ENCODE measurements around the gene AXIN2. TPM values are rescaled to one million over a fixed set of nuclear protein-coding genes. Genes with fewer than 3 reads are reported as not detected.

Gene AXIN2
- total RNA-seq, 1 donor from 2014 or later: 3.7 TPM

- Mint-ChIP-seq H3K27ac (ENCODE audit: unreplicated experiment) (peak overlapping the region; percentile 67), H3K36me3 (ENCODE audit: low read depth) (peaks cover 16% of the 10 kb centered on the region), H3K9me3 (ENCODE audit: low read depth) (no peaks in the 10 kb centered on the region), H3K27me3 (ENCODE audit: low read depth) (no peaks in the 10 kb centered on the region), H3K4me3 (ENCODE audit: unreplicated experiment) (peak overlapping the region; percentile 34), H3K4me1 (ENCODE audit: low read depth) (peaks cover 27% of the 10 kb centered on the region)
- TF ChIP-seq, protein P1, sequence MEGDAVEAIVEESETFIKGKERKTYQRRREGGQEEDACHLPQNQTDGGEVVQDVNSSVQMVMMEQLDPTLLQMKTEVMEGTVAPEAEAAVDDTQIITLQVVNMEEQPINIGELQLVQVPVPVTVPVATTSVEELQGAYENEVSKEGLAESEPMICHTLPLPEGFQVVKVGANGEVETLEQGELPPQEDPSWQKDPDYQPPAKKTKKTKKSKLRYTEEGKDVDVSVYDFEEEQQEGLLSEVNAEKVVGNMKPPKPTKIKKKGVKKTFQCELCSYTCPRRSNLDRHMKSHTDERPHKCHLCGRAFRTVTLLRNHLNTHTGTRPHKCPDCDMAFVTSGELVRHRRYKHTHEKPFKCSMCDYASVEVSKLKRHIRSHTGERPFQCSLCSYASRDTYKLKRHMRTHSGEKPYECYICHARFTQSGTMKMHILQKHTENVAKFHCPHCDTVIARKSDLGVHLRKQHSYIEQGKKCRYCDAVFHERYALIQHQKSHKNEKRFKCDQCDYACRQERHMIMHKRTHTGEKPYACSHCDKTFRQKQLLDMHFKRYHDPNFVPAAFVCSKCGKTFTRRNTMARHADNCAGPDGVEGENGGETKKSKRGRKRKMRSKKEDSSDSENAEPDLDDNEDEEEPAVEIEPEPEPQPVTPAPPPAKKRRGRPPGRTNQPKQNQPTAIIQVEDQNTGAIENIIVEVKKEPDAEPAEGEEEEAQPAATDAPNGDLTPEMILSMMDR (IDR thresholded peaks at IDR 0.05): peak; percentile 58
- DNase-seq (ENCODE audit: low spot score): no peak
Measured at GRCh38 chr17:65531256-65532100, 30.0 kb downstream of the AXIN2 start.

DNA sequence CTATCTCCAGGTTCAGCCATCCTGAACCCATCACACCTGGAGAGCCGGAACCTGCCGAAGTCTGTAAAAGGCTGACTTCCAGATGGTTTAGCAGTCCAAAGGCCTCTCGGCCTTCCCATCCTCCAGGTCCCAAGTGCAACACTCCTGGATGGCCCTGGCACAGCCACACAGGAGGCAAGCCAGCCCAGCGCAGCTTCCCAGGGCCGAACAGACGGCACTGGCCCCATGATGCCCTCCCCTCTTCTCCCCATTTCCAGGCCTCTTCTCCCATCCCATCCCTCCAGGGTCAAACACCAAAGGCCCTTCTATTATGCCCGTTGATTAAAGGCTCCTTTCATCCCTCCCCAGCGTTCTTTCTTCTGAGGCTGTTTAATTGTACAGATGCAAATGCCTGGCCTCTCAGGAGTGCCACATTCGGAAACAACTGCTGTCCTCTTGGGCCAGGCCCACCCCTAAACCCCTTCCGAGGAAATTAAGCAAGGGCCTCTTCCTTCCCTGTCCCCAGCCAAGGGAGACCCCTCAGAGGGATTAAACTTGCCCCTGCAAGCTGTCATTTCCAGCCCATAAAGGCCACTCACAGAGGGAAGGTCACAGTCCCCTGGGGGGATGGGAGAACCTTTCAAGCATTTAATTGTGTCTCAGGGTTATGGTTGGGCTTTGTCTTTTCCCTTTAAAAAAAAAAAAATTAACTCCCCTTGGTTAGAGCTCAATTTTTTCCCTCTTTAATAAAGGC is 30.8 kb downstream of the AXIN2 start:
- Mint-ChIP-seq H3K36me3 (ENCODE audit: low read depth) (peaks cover 12% of the 10 kb centered on the region), H3K4me1 (ENCODE audit: low read depth) (peaks cover 21% of the 10 kb centered on the region), H3K27ac (ENCODE audit: unreplicated experiment) (no peak overlapping the region), H3K4me3 (ENCODE audit: unreplicated experiment) (no peak overlapping the region), H3K9me3 (ENCODE audit: low read depth) (no peaks in the 10 kb centered on the region), H3K27me3 (ENCODE audit: low read depth) (no peaks in the 10 kb centered on the region)
- TF ChIP-seq, protein P1 (IDR thresholded peaks at IDR 0.05): no peak
- DNase-seq (ENCODE audit: low spot score): no peak

DNA sequence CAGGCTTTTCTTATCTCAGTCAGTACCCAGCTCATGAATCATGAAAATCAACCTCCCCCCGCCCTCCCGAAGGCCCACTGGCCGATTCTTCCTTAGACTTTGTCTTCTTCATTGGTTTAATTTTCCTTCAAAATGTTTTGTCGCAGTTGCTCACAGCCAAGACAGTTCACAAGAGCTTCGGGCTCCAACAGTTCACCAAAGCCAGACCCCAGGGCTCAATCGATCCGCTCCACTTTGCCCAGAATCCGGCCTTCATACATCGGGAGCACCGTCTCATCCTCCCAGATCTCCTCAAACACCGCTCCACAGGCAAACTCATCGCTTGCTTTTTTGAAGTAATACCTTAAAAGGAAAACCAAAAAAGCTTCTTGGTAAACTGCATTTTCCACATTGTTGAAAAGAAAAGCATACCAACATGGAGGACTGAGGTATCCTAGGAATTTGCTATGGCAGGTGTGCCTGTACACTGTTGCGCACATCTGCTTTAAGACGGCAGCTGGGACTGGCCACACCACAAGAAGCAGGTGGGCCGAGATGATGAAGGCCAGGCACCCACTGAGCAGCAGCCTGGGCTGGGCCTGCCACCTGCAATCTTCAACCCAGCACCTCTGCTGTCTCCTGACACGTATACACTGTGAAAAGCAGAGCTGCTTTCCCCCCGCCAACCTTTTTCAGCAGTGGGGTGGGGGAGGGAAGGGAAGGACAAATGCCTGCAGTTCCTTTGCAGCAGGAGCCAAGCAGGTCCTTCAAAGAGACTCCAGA is 31.5 kb downstream of the AXIN2 start:
- Mint-ChIP-seq H3K9me3 (ENCODE audit: low read depth) (no peaks in the 10 kb centered on the region), H3K27me3 (ENCODE audit: low read depth) (no peaks in the 10 kb centered on the region), H3K4me1 (ENCODE audit: low read depth) (peaks cover 21% of the 10 kb centered on the region), H3K36me3 (ENCODE audit: low read depth) (peaks cover 7% of the 10 kb centered on the region), H3K27ac (ENCODE audit: unreplicated experiment) (no peak overlapping the region), H3K4me3 (ENCODE audit: unreplicated experiment) (no peak overlapping the region)
- DNase-seq (ENCODE audit: low spot score): no peak
- TF ChIP-seq, protein P1 (IDR thresholded peaks at IDR 0.05): no peak

- H3K27me3 Mint-ChIP-seq (ENCODE audit: low read depth): no peaks in the 10 kb centered on the region
- H3K4me3 Mint-ChIP-seq (ENCODE audit: unreplicated experiment): no peak overlapping the region
- TF ChIP-seq, protein P1 (IDR thresholded peaks at IDR 0.05): no peak
- H3K4me1 Mint-ChIP-seq (ENCODE audit: low read depth): peaks cover 21% of the 10 kb centered on the region
- no peak overlapping the region for H3K27ac Mint-ChIP-seq (ENCODE audit: unreplicated experiment)
- DNase-seq (ENCODE audit: low spot score): no peak
- no peaks in the 10 kb centered on the region for H3K9me3 Mint-ChIP-seq (ENCODE audit: low read depth)
- H3K36me3 Mint-ChIP-seq (ENCODE audit: low read depth): peaks cover 7% of the 10 kb centered on the region
Measured at GRCh38 chr17:65529040-65529633, 32.3 kb downstream of the AXIN2 start.

Data from chondrocyte (in vitro differentiated cells).